MCF 10A (cell line): ENCODE measurements around the gene WNT7A. TPM values are rescaled to one million over a fixed set of nuclear protein-coding genes. Genes with fewer than 3 reads are reported as not detected.

Experiments used
- BruUV-seq: library from RNA; stranded (reverse); fragments of 400-500 nt; replicated peaks from 2 replicates; lab custom pipeline; 2021; lab: Mats Ljungman, UMichigan
- CTCF ChIA-PET: fragments of 300-600 bp; sonication (Branson Sonifier 250); formaldehyde crosslinking; extraction: SDS; loops from one replicate; lab custom pipeline; 2021; ENCODE audit warnings: antibody characterized with exemption, inconsistent platforms; lab: Yijun Ruan, JAX
- POLR2A ChIA-PET: fragments of 300-600, 350-650 bp; sonication (Branson Sonifier 250); formaldehyde crosslinking; extraction: SDS; loops from one replicate; lab custom pipeline; 2020; ENCODE audit warnings: antibody characterized with exemption, inconsistent platforms; lab: Yijun Ruan, JAX
- DNase-seq: peaks from one replicate; pipeline ENCODE4 v3.0.0-alpha.2; 2018; ENCODE audit not compliant: unreplicated experiment
- H3K27ac Mint-ChIP-seq: one replicate; pipeline ENCODE4 v1.8.0; 2022; ENCODE audit warnings: mild to moderate bottlenecking, low read depth, mixed read lengths; ENCODE audit not compliant: unreplicated experiment
- H3K27me3 Mint-ChIP-seq: one replicate; pipeline ENCODE4 v1.8.0; 2022; ENCODE audit warnings: mixed read lengths; ENCODE audit not compliant: insufficient read depth, unreplicated experiment
- H3K36me3 Mint-ChIP-seq: one replicate; pipeline ENCODE4 v1.8.0; 2022; ENCODE audit warnings: mild to moderate bottlenecking, moderate library complexity, mixed read lengths; ENCODE audit not compliant: insufficient read depth, unreplicated experiment
- H3K4me1 Mint-ChIP-seq: one replicate; pipeline ENCODE4 v1.8.0; 2022; ENCODE audit warnings: mixed read lengths; ENCODE audit not compliant: insufficient read depth, unreplicated experiment
- H3K4me3 Mint-ChIP-seq: one replicate; pipeline ENCODE4 v1.8.0; 2022; ENCODE audit warnings: mild to moderate bottlenecking, moderate library complexity, mixed read lengths; ENCODE audit not compliant: unreplicated experiment
- H3K9me3 Mint-ChIP-seq: one replicate; pipeline ENCODE4 v1.8.0; 2022; ENCODE audit warnings: mixed read lengths; ENCODE audit not compliant: unreplicated experiment
- intact Hi-C: fragments of 100-400 bp; cut with micrococcal nuclease; formaldehyde crosslinking; loops from 2 replicates; pipeline ENCODE4 v1.14.1; 2022
- total RNA-seq: library from RNA; stranded (reverse); gene quantifications from 2 replicates; pipeline ENCODE4 v1.2.3, GENCODE V29; 2022
- TF ChIP-seq, protein P1 (sequence below): fragments of 200-600 bp; IDR thresholded peaks from one replicate; pipeline ENCODE4 v1.8.0; 2022; ENCODE audit warnings: antibody characterized with exemption, mild to moderate bottlenecking; ENCODE audit not compliant: unreplicated experiment

Gene WNT7A
- total RNA-seq, 1 experiment from 2014 or later, result 0.47 TPM

DNA sequence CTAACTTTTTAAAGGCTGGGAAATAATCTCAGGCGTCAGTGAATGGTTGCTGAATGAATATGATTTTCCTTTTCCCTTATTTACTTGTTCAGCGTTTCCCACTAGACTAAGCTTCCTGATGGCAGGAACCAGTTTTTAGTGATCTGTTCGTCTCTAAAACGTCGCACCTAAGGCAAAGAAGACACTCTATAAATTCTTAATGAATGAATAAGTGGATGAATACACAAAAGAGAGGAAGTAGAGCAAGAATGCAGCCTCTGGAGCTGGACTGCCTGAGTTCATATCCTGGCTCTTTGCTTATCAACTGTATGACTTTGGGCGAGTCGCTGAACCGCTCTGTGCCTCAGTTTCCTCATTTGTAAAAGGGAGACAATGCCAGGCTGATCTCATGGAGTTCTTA lies 38.7 kb downstream of the WNT7A start:
- DNase-seq, result no peak
- Mint-ChIP-seq H3K27ac (no peak overlapping the region), H3K9me3 (no peaks in the 10 kb centered on the region), H3K4me1 (peaks cover 6% of the 10 kb centered on the region), H3K27me3 (no peaks in the 10 kb centered on the region), H3K4me3 (no peak overlapping the region), H3K36me3 (no peaks in the 10 kb centered on the region)
- no TSS peak for BruUV-seq
- ChIA-PET CTCF (interaction anchor here (1.3 kb wide), 1 partner anchor 183 kb away, joined by 8 read pairs; no protein-coding TSS in a partner anchor), POLR2A (interaction anchor here (0.7 kb wide), 1 partner anchor 9 kb away, joined by 3 read pairs; no protein-coding TSS in a partner anchor)
- intact Hi-C loops, result no loop called here
- TF ChIP-seq, protein P1, sequence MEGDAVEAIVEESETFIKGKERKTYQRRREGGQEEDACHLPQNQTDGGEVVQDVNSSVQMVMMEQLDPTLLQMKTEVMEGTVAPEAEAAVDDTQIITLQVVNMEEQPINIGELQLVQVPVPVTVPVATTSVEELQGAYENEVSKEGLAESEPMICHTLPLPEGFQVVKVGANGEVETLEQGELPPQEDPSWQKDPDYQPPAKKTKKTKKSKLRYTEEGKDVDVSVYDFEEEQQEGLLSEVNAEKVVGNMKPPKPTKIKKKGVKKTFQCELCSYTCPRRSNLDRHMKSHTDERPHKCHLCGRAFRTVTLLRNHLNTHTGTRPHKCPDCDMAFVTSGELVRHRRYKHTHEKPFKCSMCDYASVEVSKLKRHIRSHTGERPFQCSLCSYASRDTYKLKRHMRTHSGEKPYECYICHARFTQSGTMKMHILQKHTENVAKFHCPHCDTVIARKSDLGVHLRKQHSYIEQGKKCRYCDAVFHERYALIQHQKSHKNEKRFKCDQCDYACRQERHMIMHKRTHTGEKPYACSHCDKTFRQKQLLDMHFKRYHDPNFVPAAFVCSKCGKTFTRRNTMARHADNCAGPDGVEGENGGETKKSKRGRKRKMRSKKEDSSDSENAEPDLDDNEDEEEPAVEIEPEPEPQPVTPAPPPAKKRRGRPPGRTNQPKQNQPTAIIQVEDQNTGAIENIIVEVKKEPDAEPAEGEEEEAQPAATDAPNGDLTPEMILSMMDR, result no peak

DNA sequence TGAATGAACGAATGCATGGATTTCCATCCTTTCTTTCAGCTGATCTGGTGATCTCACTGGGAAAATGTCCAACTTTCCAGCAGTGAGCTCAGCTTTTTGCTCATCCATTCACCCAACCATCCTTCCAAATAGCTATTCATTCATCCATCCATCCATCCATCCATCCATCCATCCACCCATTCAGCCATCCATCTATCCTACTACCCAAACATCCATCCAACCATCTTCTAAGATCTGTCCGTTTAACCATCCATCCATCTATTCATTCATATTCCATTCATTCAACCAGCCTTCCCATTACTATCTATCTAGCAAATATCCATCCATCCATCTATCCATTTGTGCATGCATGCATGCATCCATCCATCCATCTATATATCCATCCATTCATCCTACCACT lies 39.4 kb downstream of the WNT7A start:
- POLR2A ChIA-PET, result interaction anchor here (0.6 to 0.7 kb wide), 2 partner anchors 9 to 333 kb away, joined by 3 read pairs; no protein-coding TSS in a partner anchor
- H3K36me3 Mint-ChIP-seq, result no peaks in the 10 kb centered on the region
- no peak overlapping the region for H3K4me3 Mint-ChIP-seq
- H3K9me3 Mint-ChIP-seq, result no peaks in the 10 kb centered on the region
- BruUV-seq, result no TSS peak
- H3K4me1 Mint-ChIP-seq, result peaks cover 11% of the 10 kb centered on the region
- DNase-seq, result no peak
- intact Hi-C loops, result no loop called here
- TF ChIP-seq, protein P1, result no peak
- no peaks in the 10 kb centered on the region for H3K27me3 Mint-ChIP-seq
- CTCF ChIA-PET, result interaction anchor here (0.6 to 1.3 kb wide), 2 partner anchors 45 to 182 kb away, joined by 3 to 8 read pairs; no protein-coding TSS in a partner anchor
- H3K27ac Mint-ChIP-seq, result no peak overlapping the region

DNA sequence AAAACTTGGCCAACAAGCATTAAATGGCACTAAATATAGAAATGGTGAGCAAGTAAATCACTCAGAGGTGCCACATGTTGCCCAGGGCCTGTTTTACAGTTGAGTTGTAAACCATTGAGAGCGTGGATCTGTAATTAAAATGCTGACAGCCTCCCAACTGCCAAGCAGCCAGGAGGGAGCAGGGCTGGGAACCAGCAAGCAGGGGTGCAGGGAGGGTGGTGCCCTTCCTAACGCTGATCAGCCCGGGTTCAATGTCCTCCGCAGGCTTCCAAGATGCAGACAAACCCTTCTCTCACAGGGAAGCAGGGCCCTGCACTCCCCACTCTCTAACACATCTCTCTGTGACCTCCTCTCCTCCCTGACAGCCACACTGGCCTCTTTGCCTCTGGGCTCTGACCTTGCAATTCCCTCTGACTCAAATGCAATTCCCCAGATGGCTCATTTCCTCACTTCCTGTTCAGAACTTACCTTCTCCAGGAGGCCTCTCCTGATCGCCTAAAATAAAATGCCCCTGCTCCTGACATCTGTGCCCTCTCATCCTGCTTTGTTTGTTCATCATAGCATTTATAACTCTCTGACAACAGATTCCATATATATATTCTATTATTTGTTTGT lies 40.0 kb downstream of the WNT7A start:
- no peak overlapping the region for H3K27ac Mint-ChIP-seq
- H3K36me3 Mint-ChIP-seq, result no peaks in the 10 kb centered on the region
- no TSS peak for BruUV-seq
- H3K4me3 Mint-ChIP-seq, result no peak overlapping the region
- no peak for DNase-seq
- H3K27me3 Mint-ChIP-seq, result no peaks in the 10 kb centered on the region
- H3K4me1 Mint-ChIP-seq, result peaks cover 13% of the 10 kb centered on the region
- no peaks in the 10 kb centered on the region for H3K9me3 Mint-ChIP-seq
- ChIA-PET POLR2A (no interaction called here), CTCF (interaction anchor here (0.6 to 2.7 kb wide), 2 partner anchors 45 to 46 kb away, joined by 3 to 7 read pairs; no protein-coding TSS in a partner anchor)
- TF ChIP-seq, protein P1, result no peak
- intact Hi-C loops, result no loop called here

DNA sequence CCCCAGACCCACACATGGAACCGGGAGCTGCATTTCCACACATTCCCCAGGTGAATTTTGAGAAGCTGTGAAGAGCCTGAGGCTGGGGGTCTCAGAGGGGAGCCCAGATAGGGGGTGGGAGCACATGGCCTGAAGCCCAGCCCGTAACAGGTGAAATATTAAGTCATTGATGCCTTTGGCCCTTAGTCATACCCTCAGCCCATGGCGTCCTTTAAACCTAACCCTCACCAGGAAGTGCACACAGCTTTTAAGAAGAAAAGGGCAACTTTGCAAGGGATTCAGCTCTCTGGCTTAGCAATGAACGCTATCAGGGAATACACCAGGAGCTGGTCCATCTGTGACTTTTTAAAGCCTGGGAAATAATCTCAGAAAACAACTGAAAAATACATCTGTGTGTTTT lies 40.6 kb downstream of the WNT7A start:
- BruUV-seq, result no TSS peak
- H3K9me3 Mint-ChIP-seq, result no peaks in the 10 kb centered on the region
- ChIA-PET CTCF (interaction anchor here (0.6 to 2.7 kb wide), 2 partner anchors 46 to 1935 kb away, joined by 3 to 7 read pairs; no protein-coding TSS in a partner anchor), POLR2A (no interaction called here)
- no peaks in the 10 kb centered on the region for H3K27me3 Mint-ChIP-seq
- TF ChIP-seq, protein P1, result no peak
- peaks cover 16% of the 10 kb centered on the region for H3K4me1 Mint-ChIP-seq
- no peak for DNase-seq
- H3K4me3 Mint-ChIP-seq, result no peak overlapping the region
- intact Hi-C loops, result no loop called here
- no peaks in the 10 kb centered on the region for H3K36me3 Mint-ChIP-seq
- H3K27ac Mint-ChIP-seq, result no peak overlapping the region
